ENCODE data around the gene TIPARP. TPM values are rescaled to one million over a fixed set of nuclear protein-coding genes. Genes with fewer than 3 reads are reported as not detected.

The TIPARP gene
- total RNA-seq, 4 donors from 2014 or later: 23.3 to 65.0 (median 31.2) TPM

- 80 to 89% methylated on average over 1 of the region's 1 CpG for WGBS, 2 donors
- H3K4me3 ChIP-seq (replicated peaks in 1 of 3): no peak overlapping the region
- H3K9me3 ChIP-seq: no peaks in the 10 kb centered on the region
- DNase-seq: no peak
- H3K36me3 ChIP-seq: no peaks in the 10 kb centered on the region
- no peak overlapping the region for H3K27ac ChIP-seq
- H3K4me1 ChIP-seq: peaks cover 12 to 18% of the 10 kb centered on the region in 2 donors
- intact Hi-C loops (cut with DNase I): no loop called here
- H3K27me3 ChIP-seq: no peaks in the 10 kb centered on the region
- no peak for TF ChIP-seq CTCF (IDR thresholded peaks at IDR 0.05)
- TF ChIP-seq POLR2A (IDR thresholded peaks at IDR 0.05): no peak
These were observed 72.7 kb downstream of the TIPARP start for GRCh38 chr3:156747046-156747445.

DNA sequence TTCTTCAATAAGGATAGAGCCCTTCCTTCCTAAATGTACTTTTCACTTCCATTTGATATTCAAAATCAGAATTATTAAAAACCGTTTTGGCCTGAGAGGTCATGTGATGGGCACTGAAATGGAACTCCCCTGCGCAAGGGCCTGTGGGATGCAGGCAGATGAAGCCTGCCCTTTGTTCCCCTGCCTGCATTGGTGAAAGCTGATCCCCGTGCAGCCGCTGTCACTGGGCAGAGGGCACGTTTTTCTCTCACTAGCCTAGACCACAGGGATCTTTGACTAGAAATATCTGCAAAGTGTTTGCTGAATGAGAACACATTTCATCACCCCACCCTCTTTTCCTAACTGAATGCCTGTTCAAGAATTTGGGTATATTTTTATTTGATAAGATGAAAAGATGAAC, 74.9 kb downstream of the TIPARP start:
- H3K4me1 ChIP-seq: peaks cover 12 to 18% of the 10 kb centered on the region in 2 donors
- WGBS, 2 donors: 60 to 71% methylated on average over 5 of the region's 5 CpGs
- no peak overlapping the region for H3K4me3 ChIP-seq (replicated peaks in 1 of 3)
- no peaks in the 10 kb centered on the region for H3K9me3 ChIP-seq
- intact Hi-C loops (cut with DNase I): no loop called here
- H3K27me3 ChIP-seq: no peaks in the 10 kb centered on the region
- no peak overlapping the region for H3K27ac ChIP-seq
- no peak for TF ChIP-seq CTCF (IDR thresholded peaks at IDR 0.05)
- no peak for TF ChIP-seq POLR2A (IDR thresholded peaks at IDR 0.05)
- no peaks in the 10 kb centered on the region for H3K36me3 ChIP-seq
- no peak for DNase-seq

DNA sequence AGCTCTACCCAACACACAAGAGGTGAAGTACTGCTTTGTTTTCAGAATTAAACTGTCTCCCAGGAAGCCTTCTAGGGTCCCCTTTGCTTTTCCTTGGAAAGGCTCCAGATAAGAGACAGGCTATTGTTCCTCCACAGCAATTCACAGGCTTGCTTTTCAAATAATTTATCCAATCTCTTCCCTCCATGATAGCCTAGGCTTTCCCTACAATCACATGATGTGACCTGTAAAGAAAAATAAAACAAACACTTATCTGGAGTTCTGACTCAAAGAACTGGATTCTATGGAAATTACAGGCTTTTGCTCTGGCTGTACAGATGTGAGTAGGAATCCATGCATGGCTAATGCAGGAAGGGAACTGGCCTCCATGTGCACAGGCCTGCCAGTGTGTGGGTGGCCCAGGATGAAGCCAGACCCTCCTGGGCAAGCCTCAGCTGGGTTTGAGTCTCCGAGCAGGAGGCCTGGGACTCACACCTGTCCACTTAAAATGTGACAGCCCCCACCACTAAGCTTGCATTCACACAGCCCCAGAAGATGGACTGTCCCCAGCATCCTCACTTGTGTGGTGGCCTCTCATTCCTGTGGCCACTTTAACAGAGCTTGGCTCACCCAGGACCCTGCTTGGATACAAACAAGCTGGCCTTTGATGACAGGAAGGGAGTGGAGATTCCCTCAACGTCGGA, 75.9 kb downstream of the TIPARP start:
- DNase-seq: no peak
- no peak for TF ChIP-seq CTCF (IDR thresholded peaks at IDR 0.05)
- no peak for TF ChIP-seq POLR2A (IDR thresholded peaks at IDR 0.05)
- Histone ChIP-seq H3K9me3 (no peaks in the 10 kb centered on the region), H3K4me1 (peaks cover 12 to 18% of the 10 kb centered on the region in 2 donors), H3K4me3 (replicated peaks in 1 of 3) (no peak overlapping the region), H3K27ac (peak overlapping the region in 1 of 3 donors; percentile 44), H3K27me3 (no peaks in the 10 kb centered on the region), H3K36me3 (no peaks in the 10 kb centered on the region)
- intact Hi-C loops (cut with DNase I): no loop called here
- 40 to 48% methylated on average over 3 of the region's 3 CpGs for WGBS, 2 donors

GRCh38 chr3:156750874-156751245, 76.5 kb downstream of the TIPARP start:
- Histone ChIP-seq H3K27me3 (no peaks in the 10 kb centered on the region), H3K27ac (peak overlapping the region in 1 of 3 donors; percentile 44), H3K36me3 (no peaks in the 10 kb centered on the region), H3K4me1 (peaks cover 12 to 18% of the 10 kb centered on the region in 2 donors), H3K9me3 (no peaks in the 10 kb centered on the region), H3K4me3 (replicated peaks in 1 of 3) (no peak overlapping the region)
- intact Hi-C loops (cut with DNase I): no loop called here
- whole genome bisulfite sequencing, 2 donors: 19 to 32% methylated on average over 4 of the region's 4 CpGs
- no peak for DNase-seq
- TF ChIP-seq CTCF (IDR thresholded peaks at IDR 0.05) (no peak), POLR2A (IDR thresholded peaks at IDR 0.05) (no peak)

GRCh38 chr3:156751461-156752025, 77.2 kb downstream of the TIPARP start:
- H3K9me3 ChIP-seq: no peaks in the 10 kb centered on the region
- DNase-seq: peak in 1 of 2 donors; percentile 16
- no peaks in the 10 kb centered on the region for H3K36me3 ChIP-seq
- TF ChIP-seq POLR2A (IDR thresholded peaks at IDR 0.05) (no peak), CTCF (IDR thresholded peaks at IDR 0.05) (no peak)
- no peak overlapping the region for H3K27ac ChIP-seq
- H3K27me3 ChIP-seq: no peaks in the 10 kb centered on the region
- H3K4me3 ChIP-seq (replicated peaks in 1 of 3): no peak overlapping the region
- intact Hi-C loops (cut with DNase I): no loop called here
- WGBS, 2 donors: 46 to 57% methylated on average over 15 of the region's 15 CpGs
- H3K4me1 ChIP-seq: peaks cover 12 to 18% of the 10 kb centered on the region in 2 donors
